Spinal cord (tissue), 10 donors: ENCODE results near the gene PLSCR4. TPM values are rescaled to one million over a fixed set of nuclear protein-coding genes. Genes with fewer than 3 reads are reported as not detected.
A peak's percentile ranks its signal among the peaks of the same experiment; 100 is the strongest.

ENCODE experiments used
- DNase-seq, 6 donors: peaks; one replicate each; pipeline versions ENCODE4 v3.0.0 to v3.0.0-alpha.2; 2013 to 2015; ENCODE audit warnings: low spot score in 6 of 6, low read depth in 4 of 6
- H3K27ac ChIP-seq: one replicate; pipeline ENCODE4 v1.5.1; 2013; ENCODE audit warnings: low read depth, low read length, control low read depth
- H3K27me3 ChIP-seq: one replicate; pipeline ENCODE4 v1.6.1; 2013; ENCODE audit warnings: low read length; ENCODE audit not compliant: control insufficient read depth, insufficient read depth
- H3K36me3 ChIP-seq: one replicate; pipeline ENCODE4 v1.6.1; 2013; ENCODE audit warnings: low read length; ENCODE audit not compliant: control insufficient read depth, insufficient read depth
- H3K4me1 ChIP-seq: one replicate; pipeline ENCODE4 v1.6.1; 2013; ENCODE audit warnings: low read length; ENCODE audit not compliant: control insufficient read depth, insufficient read depth
- H3K4me3 ChIP-seq: one replicate; pipeline ENCODE4 v1.5.1; 2013; ENCODE audit warnings: low read depth, low read length, control low read depth
- H3K9me3 ChIP-seq: one replicate; pipeline ENCODE4 v1.6.1; 2013; ENCODE audit warnings: low read length; ENCODE audit not compliant: control insufficient read depth, insufficient read depth
- WGBS: methylation state at CpG from one replicate; pipeline ENCODE4 v1.1.5; 2013; ENCODE audit warnings: missing lambda C conversion rate; ENCODE audit not compliant: insufficient coverage; 5-methylcytosine and 5-hydroxymethylcytosine counted together
- polyA plus RNA-seq, 2 donors: library from polyadenylated mRNA; unstranded; fragments of 120-200 nt; gene quantifications; one replicate each; pipeline ENCODE4 v1.2.1, GENCODE V29; 2013; ENCODE audit not compliant: insufficient read length in 2 of 2
- total RNA-seq, 2 donors: library from RNA; depleted of rRNA in 1 of 2; stranded (reverse); fragments of 120-200 nt in 1 of 2; fragments of >200 nt in 1 of 2; gene quantifications; one replicate each; pipeline versions ENCODE4 v1.2.3 to v1.2.4, GENCODE V29; 2013 to 2014
- donor health status: healthy.

Gene PLSCR4
- total and polyA plus RNA-seq, 4 donors, result 23.3 to 61.3 (median 40.4) TPM

DNA sequence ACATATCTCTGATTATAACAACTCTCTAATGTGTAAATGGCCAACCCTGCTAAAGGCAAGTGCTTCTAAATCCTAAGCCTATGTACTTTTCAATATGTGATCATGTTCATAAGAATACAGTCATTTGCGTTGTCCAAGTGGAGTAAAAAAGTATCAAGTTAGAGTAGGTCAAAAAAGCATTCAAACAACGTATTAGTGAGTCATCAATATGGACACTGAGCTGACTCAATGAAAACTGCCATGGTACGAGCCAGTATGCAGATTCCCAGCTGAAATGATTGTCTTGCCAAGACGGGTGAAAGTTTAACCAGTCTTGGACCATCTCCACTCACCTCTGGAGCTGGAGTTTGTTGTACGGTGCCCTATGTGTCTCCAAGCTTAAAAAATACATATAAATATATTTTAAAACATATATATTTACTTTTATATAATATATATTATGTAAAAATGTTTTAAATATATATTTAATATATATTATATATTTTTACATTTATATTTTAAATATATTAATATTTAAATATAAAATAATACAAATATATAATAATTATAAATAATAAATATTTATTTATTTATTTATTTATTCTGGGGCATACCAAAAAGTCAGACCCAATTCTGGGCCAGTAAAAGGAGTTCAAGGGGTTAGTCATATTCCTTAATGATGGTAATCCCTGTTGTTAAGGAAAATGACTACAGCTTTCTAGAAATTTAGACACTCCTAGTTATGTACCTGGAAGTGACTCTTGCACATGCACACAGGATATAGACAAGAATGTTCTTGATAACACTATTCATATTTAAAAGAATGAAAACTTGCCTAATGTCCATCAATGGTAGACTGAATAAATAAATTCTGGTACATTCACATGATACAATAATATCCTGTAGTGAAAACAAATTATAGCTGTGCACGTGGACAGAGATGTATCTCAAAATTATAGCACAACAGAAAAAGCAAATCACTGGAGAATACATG, 27.2 kb downstream of the PLSCR4 start:
- H3K27me3 ChIP-seq, result no peaks in the 10 kb centered on the region
- H3K4me3 ChIP-seq, result no peak overlapping the region
- no peaks in the 10 kb centered on the region for H3K9me3 ChIP-seq
- H3K4me1 ChIP-seq, result no peaks in the 10 kb centered on the region
- no peak overlapping the region for H3K27ac ChIP-seq
- no peaks in the 10 kb centered on the region for H3K36me3 ChIP-seq
- DNase-seq, result no peak
- 96% methylated on average over 3 of the region's 6 CpGs for WGBS

DNA sequence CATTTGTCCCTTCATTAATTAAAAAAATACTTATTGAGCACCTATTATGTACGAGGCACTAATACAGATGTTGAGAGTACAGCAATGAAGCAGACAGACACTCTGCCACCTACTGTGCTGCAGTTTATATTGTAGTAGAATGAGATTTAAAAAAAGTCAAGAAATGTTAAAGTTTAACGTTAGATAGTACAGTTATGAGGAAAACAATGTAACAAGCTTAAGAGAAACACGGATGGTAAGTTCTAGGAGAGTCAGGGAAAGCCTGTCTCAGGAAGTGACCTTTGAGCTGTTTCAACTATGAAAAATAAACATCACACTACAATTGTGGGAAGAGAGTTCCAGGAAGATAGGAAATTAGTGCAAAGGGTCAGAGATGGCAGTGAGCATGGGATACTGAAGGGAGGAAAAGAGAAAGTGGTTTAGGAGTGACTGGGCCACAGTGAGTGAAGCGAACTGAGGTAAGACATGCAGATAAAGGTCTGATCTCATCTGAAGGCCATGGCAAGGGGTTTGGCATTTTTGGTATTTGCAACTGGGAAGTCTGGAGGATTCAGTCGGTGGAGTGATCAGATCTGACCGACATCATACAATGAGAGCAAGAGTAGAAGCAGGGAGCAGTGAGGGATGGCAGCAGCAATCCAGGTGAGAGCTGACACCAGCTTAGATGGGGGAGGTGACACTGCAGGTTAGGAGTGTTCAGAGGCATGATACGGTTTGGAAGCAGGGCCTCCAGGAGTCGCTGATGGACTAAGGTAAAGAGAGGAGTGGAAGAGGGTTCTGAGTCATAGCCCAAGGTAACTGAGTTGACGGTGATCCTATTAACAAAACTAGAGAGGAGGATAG, 28.5 kb downstream of the PLSCR4 start:
- Histone ChIP-seq H3K36me3 (no peaks in the 10 kb centered on the region), H3K9me3 (no peaks in the 10 kb centered on the region), H3K4me3 (no peak overlapping the region), H3K27ac (no peak overlapping the region), H3K27me3 (no peaks in the 10 kb centered on the region), H3K4me1 (no peaks in the 10 kb centered on the region)
- no peak for DNase-seq
- WGBS, result 73% methylated on average over 7 of the region's 9 CpGs

DNA sequence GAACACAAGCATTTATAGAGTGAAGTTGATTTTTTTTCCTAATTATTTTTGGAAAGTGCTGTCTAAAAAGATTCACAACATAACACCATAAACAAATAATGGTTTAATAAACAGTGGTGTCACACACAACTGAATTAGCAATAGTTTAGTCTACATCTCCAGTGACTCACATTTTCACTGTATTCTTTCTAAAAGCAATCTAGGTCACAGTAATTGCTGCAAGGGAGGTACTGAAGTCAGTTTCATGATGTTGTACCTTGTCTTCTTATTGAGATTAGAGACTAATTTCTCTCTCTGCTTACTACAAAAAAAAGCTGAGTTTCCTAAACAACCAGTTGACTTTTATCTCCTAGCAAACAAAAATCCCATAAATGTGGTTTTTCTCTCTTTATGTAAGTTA, 29.6 kb downstream of the PLSCR4 start:
- H3K4me1 ChIP-seq, result no peaks in the 10 kb centered on the region
- no peaks in the 10 kb centered on the region for H3K27me3 ChIP-seq
- H3K9me3 ChIP-seq, result no peaks in the 10 kb centered on the region
- no peak overlapping the region for H3K27ac ChIP-seq
- no peak overlapping the region for H3K4me3 ChIP-seq
- H3K36me3 ChIP-seq, result no peaks in the 10 kb centered on the region
- no peak for DNase-seq

DNA sequence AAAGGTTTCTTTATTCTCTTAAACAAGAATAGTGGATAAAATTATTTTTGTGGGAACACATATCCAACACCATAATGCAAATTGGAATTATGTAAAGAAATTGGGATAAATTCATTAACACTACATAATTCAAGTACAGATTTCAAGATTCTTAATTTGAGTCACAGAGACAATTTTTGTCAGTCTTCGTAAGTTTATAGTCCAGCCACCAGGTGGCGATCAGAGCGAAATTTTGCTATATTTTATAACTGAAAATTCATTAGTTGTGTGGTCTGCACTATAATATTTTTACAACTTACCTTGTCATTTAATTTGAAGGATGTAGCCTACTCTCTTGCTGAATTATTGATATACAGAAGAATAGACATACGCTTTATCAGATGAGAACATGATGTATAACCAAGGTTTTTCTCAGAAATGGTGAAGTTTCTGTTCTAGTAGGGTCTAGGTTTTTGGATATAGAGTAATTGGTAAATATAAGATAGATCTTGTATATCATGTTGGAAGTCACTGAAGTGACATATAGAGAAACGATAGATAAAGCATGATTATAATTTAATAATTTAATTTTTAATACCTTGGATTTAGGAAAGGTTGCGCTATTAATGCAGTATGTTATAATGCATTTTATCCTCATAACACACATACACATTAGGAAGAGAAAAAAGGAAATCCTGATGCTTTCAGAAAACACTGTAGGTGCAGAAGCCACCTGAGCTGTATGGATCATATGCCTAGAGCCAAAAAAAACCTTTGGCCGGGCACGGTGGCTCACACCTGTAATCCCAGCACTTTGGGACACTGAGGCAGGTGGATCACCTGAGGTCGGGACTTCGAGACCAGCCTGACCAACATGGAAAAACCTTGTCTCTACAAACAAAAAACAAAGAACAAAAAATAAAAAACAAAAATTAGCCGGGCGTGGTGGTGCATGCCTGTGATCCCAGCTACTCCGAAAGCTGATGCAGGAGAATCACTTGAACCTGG, 31.7 kb downstream of the PLSCR4 start:
- WGBS, result 94% methylated on average over 5 of the region's 13 CpGs
- Histone ChIP-seq H3K36me3 (no peaks in the 10 kb centered on the region), H3K4me1 (no peaks in the 10 kb centered on the region), H3K4me3 (no peak overlapping the region), H3K27me3 (no peaks in the 10 kb centered on the region), H3K9me3 (no peaks in the 10 kb centered on the region), H3K27ac (no peak overlapping the region)
- peak in 5 of 6 donors; percentile 13 to 78 (median 23) for DNase-seq

DNA sequence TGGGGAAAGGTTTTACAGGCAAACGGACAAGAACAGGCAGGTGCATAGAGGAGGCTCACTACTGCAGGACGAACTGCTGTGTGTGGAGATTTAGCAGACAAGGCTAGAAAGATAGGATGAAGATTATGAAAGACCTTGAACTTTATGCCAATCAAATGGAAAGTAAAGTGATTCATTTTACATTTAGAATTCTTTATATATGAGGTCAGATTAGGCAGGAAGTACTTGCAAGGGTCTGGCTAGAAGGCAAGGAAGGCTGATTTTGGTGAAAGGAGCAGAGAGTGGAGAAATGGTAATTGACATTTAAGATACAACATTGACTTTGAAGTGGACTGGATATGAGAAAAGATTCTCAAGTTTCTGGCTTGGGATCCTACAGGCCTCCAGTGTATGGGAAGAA, 33.6 kb downstream of the PLSCR4 start:
- H3K4me3 ChIP-seq, result no peak overlapping the region
- WGBS, result 83% methylated on average over 1 of the region's 2 CpGs
- no peaks in the 10 kb centered on the region for H3K27me3 ChIP-seq
- H3K36me3 ChIP-seq, result no peaks in the 10 kb centered on the region
- no peaks in the 10 kb centered on the region for H3K9me3 ChIP-seq
- no peak for DNase-seq
- H3K27ac ChIP-seq, result no peak overlapping the region
- H3K4me1 ChIP-seq, result no peaks in the 10 kb centered on the region

DNA sequence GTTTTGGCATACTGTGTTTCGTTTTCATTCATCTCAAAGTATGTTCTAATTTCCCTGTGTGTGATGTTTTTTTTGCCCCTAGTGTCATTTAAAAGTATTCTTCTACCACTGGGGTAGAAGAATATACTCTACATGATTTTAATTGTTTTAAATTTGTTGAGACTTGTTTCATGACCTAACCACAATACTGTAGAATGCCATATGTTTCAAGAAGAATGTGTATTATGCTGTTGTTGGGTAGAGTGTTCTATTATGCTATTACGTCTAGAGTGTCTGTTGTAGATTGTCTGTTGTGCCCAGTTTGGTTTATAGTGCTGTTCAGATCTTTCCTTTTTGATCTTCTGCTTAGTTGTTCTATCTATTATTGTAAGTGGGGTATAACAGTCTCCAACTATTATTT, 36.4 kb downstream of the PLSCR4 start:
- no peak overlapping the region for H3K27ac ChIP-seq
- H3K27me3 ChIP-seq, result no peaks in the 10 kb centered on the region
- WGBS, result no CpG with 5 or more reads among the region's 2 CpGs
- H3K4me3 ChIP-seq, result no peak overlapping the region
- no peaks in the 10 kb centered on the region for H3K9me3 ChIP-seq
- no peaks in the 10 kb centered on the region for H3K36me3 ChIP-seq
- H3K4me1 ChIP-seq, result no peaks in the 10 kb centered on the region
- no peak for DNase-seq

DNA sequence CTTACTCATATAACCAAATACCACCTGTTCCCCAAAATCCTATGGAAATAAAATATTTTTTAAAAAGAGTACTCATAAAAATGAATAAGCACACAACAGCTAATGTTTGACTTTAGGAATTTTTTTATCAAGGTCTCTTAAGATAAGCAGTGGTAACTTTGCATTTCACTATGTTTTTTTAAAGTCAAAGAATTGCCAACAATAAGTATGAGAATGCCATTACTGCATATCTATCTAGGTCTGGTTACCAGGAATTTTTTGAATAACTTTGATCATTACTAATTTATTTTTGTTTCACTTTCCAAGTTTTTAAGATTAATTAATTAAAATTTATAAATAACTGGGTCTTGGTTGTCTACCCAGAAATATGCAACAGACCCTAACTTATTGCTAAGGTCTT, 41.5 kb downstream of the PLSCR4 start:
- no peaks in the 10 kb centered on the region for H3K27me3 ChIP-seq
- no peaks in the 10 kb centered on the region for H3K36me3 ChIP-seq
- H3K4me3 ChIP-seq, result no peak overlapping the region
- H3K27ac ChIP-seq, result no peak overlapping the region
- no peak for DNase-seq
- no peaks in the 10 kb centered on the region for H3K9me3 ChIP-seq
- H3K4me1 ChIP-seq, result no peaks in the 10 kb centered on the region

DNA sequence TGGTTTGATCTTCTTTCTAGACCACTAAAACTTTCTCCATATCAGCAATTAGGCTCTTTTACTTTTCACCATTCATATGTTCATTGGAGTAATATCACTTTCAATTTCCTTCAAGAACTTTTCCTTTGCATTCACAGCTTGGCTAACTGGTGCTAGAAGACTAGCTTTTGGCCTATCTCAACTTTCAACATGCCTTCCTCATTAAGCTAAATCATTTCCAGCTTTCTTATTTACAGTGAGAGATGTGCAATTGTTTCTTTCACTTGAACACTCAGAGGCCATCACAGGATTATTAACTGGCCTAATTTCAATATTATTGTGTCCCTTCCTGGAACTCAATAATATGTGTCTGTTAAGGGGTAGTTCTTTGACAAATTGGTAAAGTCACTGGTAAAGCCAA, 47.1 kb downstream of the PLSCR4 start:
- Histone ChIP-seq H3K9me3 (no peaks in the 10 kb centered on the region), H3K36me3 (no peaks in the 10 kb centered on the region), H3K27ac (no peak overlapping the region), H3K4me3 (no peak overlapping the region), H3K27me3 (no peaks in the 10 kb centered on the region), H3K4me1 (no peaks in the 10 kb centered on the region)
- DNase-seq, result no peak

DNA sequence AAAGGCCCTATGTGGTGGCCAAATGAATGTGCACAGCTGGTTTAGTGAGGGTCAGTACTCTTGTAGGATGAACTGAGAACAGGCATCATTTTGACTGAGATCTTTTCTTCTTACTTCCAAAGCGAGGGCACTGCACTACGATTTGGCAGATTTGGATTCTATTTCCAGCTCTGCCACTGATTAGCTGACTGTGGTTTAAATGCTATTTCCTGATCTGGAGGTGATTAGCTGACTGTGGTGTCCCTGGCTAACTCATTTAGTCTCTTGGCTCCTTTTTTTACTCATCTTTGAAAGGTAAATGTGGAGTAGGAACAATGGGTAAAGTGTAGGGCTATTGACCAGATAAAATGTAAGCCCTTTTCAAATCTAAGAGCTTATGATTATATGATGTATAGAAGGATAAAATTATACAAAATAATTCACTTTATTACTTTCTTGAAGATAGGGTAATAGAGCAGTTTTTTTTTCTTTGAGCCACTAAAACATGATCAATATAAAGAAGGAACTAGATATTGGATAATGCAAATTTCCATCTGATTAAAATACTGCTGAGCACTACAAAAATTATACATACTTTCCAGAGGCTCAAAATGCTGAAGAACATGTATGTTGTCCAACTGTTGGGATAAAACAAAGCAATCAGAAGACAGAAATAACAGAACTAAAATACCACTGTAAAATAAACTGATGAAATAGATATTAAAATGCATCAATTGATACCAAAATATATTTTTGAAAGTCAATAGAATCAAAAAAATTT, 50.3 kb downstream of the PLSCR4 start:
- Histone ChIP-seq H3K4me1 (no peaks in the 10 kb centered on the region), H3K4me3 (no peak overlapping the region), H3K9me3 (no peaks in the 10 kb centered on the region), H3K27me3 (no peaks in the 10 kb centered on the region), H3K27ac (no peak overlapping the region), H3K36me3 (no peaks in the 10 kb centered on the region)
- WGBS, result no CpG with 5 or more reads among the region's 2 CpGs
- DNase-seq, result no peak
